Nephron (organoid): ENCODE results near the gene SND1.
A peak's percentile ranks its signal among the peaks of the same experiment; 100 is the strongest.

ENCODE experiments used
- H3K27ac Mint-ChIP-seq, 3 experiments: 2 replicates each; pipeline ENCODE4 v1.8.0; 2020; ENCODE audit warnings: mixed read lengths in 3 of 3, mild to moderate bottlenecking in 2 of 3, moderate library complexity in 1 of 3
- H3K27me3 Mint-ChIP-seq: 2 replicates; pipeline ENCODE4 v1.8.0; 2021; ENCODE audit warnings: low read depth, mild to moderate bottlenecking, moderate library complexity, mixed read lengths
- H3K36me3 Mint-ChIP-seq: 2 replicates; pipeline ENCODE4 v1.8.0; 2020; ENCODE audit warnings: low read depth, mixed read lengths
- H3K4me1 Mint-ChIP-seq: 2 replicates; pipeline ENCODE4 v1.8.0; 2020; ENCODE audit warnings: mixed read lengths
- H3K4me3 Mint-ChIP-seq, 3 experiments: 2 replicates each; pipeline ENCODE4 v1.8.0; 2020; ENCODE audit warnings: mild to moderate bottlenecking in 3 of 3, mixed read lengths in 3 of 3, moderate library complexity in 2 of 3
- H3K9me3 Mint-ChIP-seq: 2 replicates; pipeline ENCODE4 v1.8.0; 2020; ENCODE audit warnings: mixed read lengths
- TF ChIP-seq, protein P1 (sequence below), 3 experiments: fragments of 200-600 bp; sonication (generic); IDR thresholded peaks; one replicate each; pipeline ENCODE4 v1.5.0; 2021; ENCODE audit warnings: antibody characterized with exemption in 3 of 3; ENCODE audit not compliant: unreplicated experiment in 3 of 3

SND1 gene

GRCh38 chr7:128075242-128076095 lies 423.5 kb downstream of the SND1 start:
- H3K27ac Mint-ChIP-seq, result no peak overlapping the region
- H3K9me3 Mint-ChIP-seq, result no peaks in the 10 kb centered on the region
- H3K36me3 Mint-ChIP-seq, result peaks cover 24% of the 10 kb centered on the region
- TF ChIP-seq, protein P1, sequence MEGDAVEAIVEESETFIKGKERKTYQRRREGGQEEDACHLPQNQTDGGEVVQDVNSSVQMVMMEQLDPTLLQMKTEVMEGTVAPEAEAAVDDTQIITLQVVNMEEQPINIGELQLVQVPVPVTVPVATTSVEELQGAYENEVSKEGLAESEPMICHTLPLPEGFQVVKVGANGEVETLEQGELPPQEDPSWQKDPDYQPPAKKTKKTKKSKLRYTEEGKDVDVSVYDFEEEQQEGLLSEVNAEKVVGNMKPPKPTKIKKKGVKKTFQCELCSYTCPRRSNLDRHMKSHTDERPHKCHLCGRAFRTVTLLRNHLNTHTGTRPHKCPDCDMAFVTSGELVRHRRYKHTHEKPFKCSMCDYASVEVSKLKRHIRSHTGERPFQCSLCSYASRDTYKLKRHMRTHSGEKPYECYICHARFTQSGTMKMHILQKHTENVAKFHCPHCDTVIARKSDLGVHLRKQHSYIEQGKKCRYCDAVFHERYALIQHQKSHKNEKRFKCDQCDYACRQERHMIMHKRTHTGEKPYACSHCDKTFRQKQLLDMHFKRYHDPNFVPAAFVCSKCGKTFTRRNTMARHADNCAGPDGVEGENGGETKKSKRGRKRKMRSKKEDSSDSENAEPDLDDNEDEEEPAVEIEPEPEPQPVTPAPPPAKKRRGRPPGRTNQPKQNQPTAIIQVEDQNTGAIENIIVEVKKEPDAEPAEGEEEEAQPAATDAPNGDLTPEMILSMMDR (IDR thresholded peaks at IDR 0.05; ENCODE audit: unreplicated experiment in 3 of 3), result no peak
- H3K4me1 Mint-ChIP-seq, result peaks cover 45% of the 10 kb centered on the region
- no peak overlapping the region for H3K4me3 Mint-ChIP-seq
- H3K27me3 Mint-ChIP-seq, result peaks cover 16% of the 10 kb centered on the region

GRCh38 chr7:128076196-128076795 lies 424.3 kb downstream of the SND1 start:
- Mint-ChIP-seq H3K9me3 (no peaks in the 10 kb centered on the region), H3K27me3 (peaks cover 15% of the 10 kb centered on the region), H3K27ac (peak overlapping the region in 2 of 3 experiments; percentile 19 to 70), H3K4me1 (peaks cover 45% of the 10 kb centered on the region), H3K4me3 (no peak overlapping the region), H3K36me3 (peaks cover 18% of the 10 kb centered on the region)
- TF ChIP-seq, protein P1 (IDR thresholded peaks at IDR 0.05; ENCODE audit: unreplicated experiment in 3 of 3), result no peak

DNA sequence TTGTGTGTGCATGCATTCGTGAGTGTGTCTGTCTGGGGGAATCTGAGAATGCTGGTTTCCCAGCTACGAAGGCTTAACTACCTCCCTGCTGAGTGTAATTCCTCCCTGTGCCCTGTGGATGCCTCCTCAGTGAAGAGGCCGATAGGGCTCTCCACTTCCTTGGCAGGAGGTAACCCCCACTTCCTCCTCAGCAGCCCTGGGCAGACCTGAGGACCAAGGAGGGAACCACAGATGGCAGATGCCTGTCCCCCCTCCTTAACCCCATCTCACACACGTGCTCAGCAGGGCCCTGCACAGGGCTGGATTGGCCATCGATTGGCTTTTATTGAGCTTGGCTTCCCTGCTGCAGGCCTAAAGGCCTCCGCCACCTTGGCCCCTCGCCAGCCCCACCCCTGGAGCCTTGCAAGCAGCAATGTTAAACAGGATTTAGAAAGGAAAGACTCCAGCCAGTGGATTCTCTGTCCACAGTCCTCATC lies 424.8 kb downstream of the SND1 start:
- TF ChIP-seq, protein P1 (IDR thresholded peaks at IDR 0.05; ENCODE audit: unreplicated experiment in 3 of 3), result no peak
- Mint-ChIP-seq H3K4me1 (peaks cover 45% of the 10 kb centered on the region), H3K9me3 (no peaks in the 10 kb centered on the region), H3K36me3 (peaks cover 18% of the 10 kb centered on the region), H3K27ac (peak overlapping the region in 2 of 3 experiments; percentile 19 to 70), H3K4me3 (no peak overlapping the region), H3K27me3 (peaks cover 12% of the 10 kb centered on the region)

GRCh38 chr7:128078309-128078708 lies 426.3 kb downstream of the SND1 start:
- Mint-ChIP-seq H3K36me3 (peaks cover 19% of the 10 kb centered on the region), H3K27me3 (peaks cover 5% of the 10 kb centered on the region), H3K27ac (no peak overlapping the region), H3K4me3 (no peak overlapping the region), H3K9me3 (no peaks in the 10 kb centered on the region), H3K4me1 (peaks cover 51% of the 10 kb centered on the region)
- TF ChIP-seq, protein P1 (IDR thresholded peaks at IDR 0.05; ENCODE audit: unreplicated experiment in 3 of 3), result no peak

GRCh38 chr7:128080169-128080568 lies 428.2 kb downstream of the SND1 start:
- Mint-ChIP-seq H3K9me3 (no peaks in the 10 kb centered on the region), H3K4me3 (no peak overlapping the region)
- TF ChIP-seq, protein P1 (IDR thresholded peaks at IDR 0.05; ENCODE audit: unreplicated experiment in 3 of 3), result no peak

More at GRCh38 chr7:128080169-128080568, 428.2 kb downstream of the SND1 start:
- H3K27ac Mint-ChIP-seq, result no peak overlapping the region
- no peaks in the 10 kb centered on the region for H3K27me3 Mint-ChIP-seq
- peaks cover 37% of the 10 kb centered on the region for H3K4me1 Mint-ChIP-seq
- peaks cover 13% of the 10 kb centered on the region for H3K36me3 Mint-ChIP-seq
